ENCODE data around the gene MRNIP. TPM values are rescaled to one million over a fixed set of nuclear protein-coding genes. Genes with fewer than 3 reads are reported as not detected.

Gene MRNIP
- total and polyA plus RNA-seq, 5 donors: 12.3 to 20.5 (median 18.2) TPM

GRCh38 chr5:179818746-179819295, 39.8 kb downstream of the MRNIP start:
- intact Hi-C loops (cut with DNase I): no loop called here
- Histone ChIP-seq H3K4me1 (ENCODE audit: control insufficient read depth, insufficient read depth, low read length) (peaks cover 16% of the 10 kb centered on the region), H3K4me3 (ENCODE audit: low read length) (peak overlapping the region; percentile 21), H3K9me3 (ENCODE audit: control insufficient read depth, low read length) (no peaks in the 10 kb centered on the region), H3K27me3 (ENCODE audit: control insufficient read depth, insufficient read depth) (no peaks in the 10 kb centered on the region), H3K27ac (ENCODE audit: low read length) (peak overlapping the region; percentile 93)
- 1% methylated on average over 35 of the region's 35 CpGs for WGBS
- ATAC-seq: peak; percentile 77 to 78
- peak; percentile 95 to 97 (median 97) for DNase-seq

- DNase-seq (peak; percentile 29 to 70 (median 61)), ATAC-seq (no peak)
- intact Hi-C loops (cut with DNase I): no loop called here
- Histone ChIP-seq H3K4me3 (ENCODE audit: low read length) (peak overlapping the region; percentile 21), H3K27ac (ENCODE audit: low read length) (peak overlapping the region; percentile 93), H3K27me3 (ENCODE audit: control insufficient read depth, insufficient read depth) (no peaks in the 10 kb centered on the region), H3K4me1 (ENCODE audit: control insufficient read depth, insufficient read depth, low read length) (peaks cover 14% of the 10 kb centered on the region), H3K9me3 (ENCODE audit: control insufficient read depth, low read length) (no peaks in the 10 kb centered on the region)
- 55% methylated on average over 14 of the region's 14 CpGs for WGBS
Measured at GRCh38 chr5:179817890-179818745, 40.5 kb downstream of the MRNIP start.

GRCh38 chr5:179817470-179817840, 41.2 kb downstream of the MRNIP start:
- Histone ChIP-seq H3K9me3 (ENCODE audit: control insufficient read depth, low read length) (no peaks in the 10 kb centered on the region), H3K4me1 (ENCODE audit: control insufficient read depth, insufficient read depth, low read length) (peaks cover 10% of the 10 kb centered on the region), H3K27me3 (ENCODE audit: control insufficient read depth, insufficient read depth) (no peaks in the 10 kb centered on the region), H3K4me3 (ENCODE audit: low read length) (peak overlapping the region; percentile 50), H3K27ac (ENCODE audit: low read length) (no peak overlapping the region)
- peak; percentile 20 to 69 (median 50) for DNase-seq
- intact Hi-C loops (cut with DNase I): no loop called here
- WGBS: 86% methylated on average over 8 of the region's 8 CpGs
- no peak for ATAC-seq

GRCh38 chr5:179816796-179817469, 41.7 kb downstream of the MRNIP start:
- WGBS: 1% methylated on average over 72 of the region's 72 CpGs
- DNase-seq: peak; percentile 39 to 80 (median 73)
- Histone ChIP-seq H3K4me1 (ENCODE audit: control insufficient read depth, insufficient read depth, low read length) (peaks cover 9% of the 10 kb centered on the region), H3K9me3 (ENCODE audit: control insufficient read depth, low read length) (no peaks in the 10 kb centered on the region), H3K27ac (ENCODE audit: low read length) (no peak overlapping the region), H3K4me3 (ENCODE audit: low read length) (peak overlapping the region; percentile 50), H3K27me3 (ENCODE audit: control insufficient read depth, insufficient read depth) (no peaks in the 10 kb centered on the region)
- ATAC-seq: no peak
- intact Hi-C loops (cut with DNase I): no loop called here

GRCh38 chr5:179816401-179816795, 42.2 kb downstream of the MRNIP start:
- peaks cover 9% of the 10 kb centered on the region for H3K4me1 ChIP-seq (ENCODE audit: control insufficient read depth, insufficient read depth, low read length)
- H3K4me3 ChIP-seq (ENCODE audit: low read length): peak overlapping the region; percentile 50
- WGBS: 49% methylated on average over 23 of the region's 23 CpGs
- no peak overlapping the region for H3K27ac ChIP-seq (ENCODE audit: low read length)
- DNase-seq (peak; percentile 44 to 65 (median 53)), ATAC-seq (no peak)
- intact Hi-C loops (cut with DNase I): no loop called here
- no peaks in the 10 kb centered on the region for H3K27me3 ChIP-seq (ENCODE audit: control insufficient read depth, insufficient read depth)
- H3K9me3 ChIP-seq (ENCODE audit: control insufficient read depth, low read length): no peaks in the 10 kb centered on the region

- 97% methylated on average over 21 of the region's 21 CpGs for WGBS
- Histone ChIP-seq H3K9me3 (ENCODE audit: control insufficient read depth, low read length) (no peaks in the 10 kb centered on the region), H3K4me3 (ENCODE audit: low read length) (no peak overlapping the region), H3K4me1 (ENCODE audit: control insufficient read depth, insufficient read depth, low read length) (peaks cover 9% of the 10 kb centered on the region), H3K27ac (ENCODE audit: low read length) (no peak overlapping the region), H3K27me3 (ENCODE audit: control insufficient read depth, insufficient read depth) (no peaks in the 10 kb centered on the region)
- DNase-seq (peak; percentile 4 to 53 (median 46)), ATAC-seq (no peak)
- intact Hi-C loops (cut with DNase I): no loop called here
Measured at GRCh38 chr5:179815491-179816249, 42.9 kb downstream of the MRNIP start.

- H3K27ac ChIP-seq (ENCODE audit: low read length): no peak overlapping the region
- no peak overlapping the region for H3K4me3 ChIP-seq (ENCODE audit: low read length)
- no peaks in the 10 kb centered on the region for H3K4me1 ChIP-seq (ENCODE audit: control insufficient read depth, insufficient read depth, low read length)
- H3K9me3 ChIP-seq (ENCODE audit: control insufficient read depth, low read length): no peaks in the 10 kb centered on the region
- ATAC-seq (no peak), DNase-seq (no peak)
- intact Hi-C loops (cut with DNase I): no loop called here
- H3K27me3 ChIP-seq (ENCODE audit: control insufficient read depth, insufficient read depth): no peaks in the 10 kb centered on the region
- WGBS: 85% methylated on average over 3 of the region's 3 CpGs
Measured at GRCh38 chr5:179814090-179814489, 44.5 kb downstream of the MRNIP start.

- no peak for ATAC-seq
- H3K4me3 ChIP-seq (ENCODE audit: low read length): no peak overlapping the region
- 91% methylated on average over 5 of the region's 5 CpGs for WGBS
- peak in 2 of 3 donors; percentile 11 to 23 for DNase-seq
- H3K4me1 ChIP-seq (ENCODE audit: control insufficient read depth, insufficient read depth, low read length): no peaks in the 10 kb centered on the region
- H3K27me3 ChIP-seq (ENCODE audit: control insufficient read depth, insufficient read depth): no peaks in the 10 kb centered on the region
- H3K9me3 ChIP-seq (ENCODE audit: control insufficient read depth, low read length): no peaks in the 10 kb centered on the region
- H3K27ac ChIP-seq (ENCODE audit: low read length): no peak overlapping the region
- intact Hi-C loops (cut with DNase I): no loop called here
Measured at GRCh38 chr5:179812997-179813607, 45.5 kb downstream of the MRNIP start.

GRCh38 chr5:179812135-179812825, 46.3 kb downstream of the MRNIP start:
- 91% methylated on average over 27 of the region's 27 CpGs for WGBS
- ATAC-seq: no peak
- intact Hi-C loops (cut with DNase I): no loop called here
- no peaks in the 10 kb centered on the region for H3K27me3 ChIP-seq (ENCODE audit: control insufficient read depth, insufficient read depth)
- no peaks in the 10 kb centered on the region for H3K4me1 ChIP-seq (ENCODE audit: control insufficient read depth, insufficient read depth, low read length)
- no peak overlapping the region for H3K4me3 ChIP-seq (ENCODE audit: low read length)
- DNase-seq: peak in 2 of 3 donors; percentile 51 to 54
- no peak overlapping the region for H3K27ac ChIP-seq (ENCODE audit: low read length)
- H3K9me3 ChIP-seq (ENCODE audit: control insufficient read depth, low read length): no peaks in the 10 kb centered on the region
